GM12892 (cell line): ENCODE measurements around the gene CFAP97D1.

Source experiments
- POLR2AphosphoS5 ChIP-seq: IDR thresholded peaks from 2 replicates; pipeline ENCODE4 v1.6.1; 2011; ENCODE audit warnings: low read depth, low read length, control low read depth
- TAF1 ChIP-seq: IDR thresholded peaks from 2 replicates; pipeline ENCODE4 v1.6.1; 2011; ENCODE audit warnings: low read depth, mild to moderate bottlenecking, control low read depth, low read length, borderline replicate concordance

DNA sequence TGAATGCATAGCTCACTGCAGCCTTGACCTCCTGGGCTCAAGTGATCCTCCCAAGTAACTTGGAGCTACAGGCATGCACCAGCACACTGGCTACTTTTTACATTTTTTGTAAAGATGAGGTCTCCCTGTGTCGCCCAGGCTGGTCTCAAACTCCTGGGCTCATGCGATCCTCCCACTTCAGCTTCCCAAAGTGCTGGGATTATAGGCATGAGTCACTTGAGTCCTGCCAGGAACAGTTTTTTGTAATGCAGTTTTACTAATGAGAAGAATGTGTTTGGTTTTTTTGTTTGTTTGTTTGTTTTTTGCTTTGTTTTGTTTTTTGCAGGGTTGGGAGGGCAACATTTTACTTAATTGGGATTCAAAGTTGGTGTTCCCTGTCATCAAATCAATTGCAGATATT, 43.8 kb upstream of the CFAP97D1 start:
- TF ChIP-seq POLR2AphosphoS5 (no peak), TAF1 (no peak)
